WTC11 (cell line): ENCODE results near the gene TIMM17B. TPM values are rescaled to one million over a fixed set of nuclear protein-coding genes. Genes with fewer than 3 reads are reported as not detected.
"Not testable (repeated sequence)": the region's sequence is repeated elsewhere in the genome, so short reads cannot be mapped to it uniquely, and the experiment has no call there.

Experiments used
- ATAC-seq: fragments of 200-7000 bp; cut with Tn5 transposase; 2 replicates; pipeline ENCODE4 v1.10.0; 2021; ENCODE audit warnings: mild to moderate bottlenecking, moderate library complexity
- CTCF ChIA-PET: fragments of 300-600 bp; sonication (Branson Sonifier 250); formaldehyde crosslinking; loops from one replicate; lab custom pipeline; 2021; ENCODE audit warnings: antibody characterized with exemption; lab: Charles Lee
- POLR2A ChIA-PET: fragments of 350-600 bp; sonication (Branson Sonifier 250); formaldehyde crosslinking; loops from one replicate; lab custom pipeline; 2021; ENCODE audit warnings: antibody characterized with exemption; lab: Charles Lee
- DNase-seq: peaks from one replicate; pipeline ENCODE4 v3.0.0; 2021; ENCODE audit warnings: low spot score
- H3K27ac Mint-ChIP-seq: 2 replicates; pipeline ENCODE4 v1.8.0; 2021; ENCODE audit warnings: mixed read lengths
- H3K27me3 Mint-ChIP-seq: 2 replicates; pipeline ENCODE4 v1.8.0; 2021; ENCODE audit warnings: low read depth, mild to moderate bottlenecking, moderate library complexity, mixed read lengths
- H3K36me3 Mint-ChIP-seq: 2 replicates; pipeline ENCODE4 v1.8.0; 2021; ENCODE audit warnings: mixed read lengths
- H3K4me1 Mint-ChIP-seq: 2 replicates; pipeline ENCODE4 v1.8.0; 2022; ENCODE audit warnings: mixed read lengths
- H3K4me3 Mint-ChIP-seq: 2 replicates; pipeline ENCODE4 v1.8.0; 2021; ENCODE audit warnings: mild to moderate bottlenecking, moderate library complexity, mixed read lengths
- H3K9me3 Mint-ChIP-seq: 2 replicates; pipeline ENCODE4 v1.8.0; 2021; ENCODE audit warnings: mixed read lengths
- CTCF ChIP-seq: fragments of 200-600 bp; IDR thresholded peaks from 2 replicates; pipeline ENCODE4 v1.8.0; 2022; ENCODE audit warnings: antibody characterized with exemption
- EMX1 ChIP-seq: fragments of 250-450 bp; sonication (Bioruptor Pico); IDR thresholded peaks from 2 replicates; pipeline ENCODE4 v1.8.0; 2021; ENCODE audit warnings: mild to moderate bottlenecking
- ESRRA ChIP-seq: sonication (generic); formaldehyde crosslinking; IDR thresholded peaks from 2 replicates; pipeline ENCODE4 v1.8.1; 2022; ENCODE audit warnings: mild to moderate bottlenecking, missing genetic modification reagents, borderline replicate concordance
- FOXJ3 ChIP-seq: sonication (generic); formaldehyde crosslinking; IDR thresholded peaks from 2 replicates; pipeline ENCODE4 v1.9.0; 2021; ENCODE audit warnings: missing genetic modification reagents, mild to moderate bottlenecking, borderline replicate concordance
- FOXP1 ChIP-seq: sonication (generic); formaldehyde crosslinking; IDR thresholded peaks from 2 replicates; pipeline ENCODE4 v1.8.0; 2022; ENCODE audit warnings: missing genetic modification reagents, mild to moderate bottlenecking, moderate library complexity, borderline replicate concordance
- FOXP4 ChIP-seq: sonication (generic); formaldehyde crosslinking; IDR thresholded peaks from 2 replicates; pipeline ENCODE4 v1.8.0; 2022; ENCODE audit warnings: mild to moderate bottlenecking, missing genetic modification reagents
- JAZF1 ChIP-seq: fragments of 250-450 bp; sonication (Bioruptor Pico); IDR thresholded peaks from 2 replicates; pipeline ENCODE4 v1.9.0; 2021; ENCODE audit warnings: moderate library complexity, mild to moderate bottlenecking, inconsistent platforms
- JUN ChIP-seq: sonication (generic); formaldehyde crosslinking; IDR thresholded peaks from 2 replicates; pipeline ENCODE4 v1.8.0; 2023; ENCODE audit warnings: mild to moderate bottlenecking, missing genetic modification reagents
- MXD4 ChIP-seq: fragments of 250-450 bp; sonication (Bioruptor Pico); IDR thresholded peaks from 2 replicates; pipeline ENCODE4 v1.8.0; 2021; ENCODE audit warnings: mild to moderate bottlenecking, moderate library complexity, borderline replicate concordance
- MYBL2 ChIP-seq: sonication (generic); formaldehyde crosslinking; IDR thresholded peaks from 2 replicates; pipeline ENCODE4 v1.8.1; 2023; ENCODE audit warnings: mild to moderate bottlenecking, moderate library complexity, missing genetic modification reagents
- NFATC4 ChIP-seq: fragments of 250-450 bp; sonication (Bioruptor Pico); IDR thresholded peaks from 2 replicates; pipeline ENCODE4 v1.9.0; 2021; ENCODE audit warnings: mild to moderate bottlenecking
- RELA ChIP-seq: sonication (generic); formaldehyde crosslinking; IDR thresholded peaks from 2 replicates; pipeline ENCODE4 v1.8.1; 2022; ENCODE audit warnings: missing genetic modification reagents, mild to moderate bottlenecking, borderline replicate concordance
- SP1 ChIP-seq: sonication (generic); formaldehyde crosslinking; conservative IDR thresholded peaks from 2 replicates; pipeline ENCODE4 v1.8.1; 2022; ENCODE audit warnings: missing genetic modification reagents
- TP53 ChIP-seq: sonication (generic); formaldehyde crosslinking; IDR thresholded peaks from 2 replicates; pipeline ENCODE4 v1.8.1; 2023; ENCODE audit warnings: mild to moderate bottlenecking, missing genetic modification reagents
- USF2 ChIP-seq: sonication (generic); formaldehyde crosslinking; IDR thresholded peaks from 2 replicates; pipeline ENCODE4 v1.8.1; 2023; ENCODE audit warnings: mild to moderate bottlenecking, missing genetic modification reagents, moderate library complexity
- ZMAT4 ChIP-seq: fragments of 250-450 bp; sonication (Bioruptor Pico); IDR thresholded peaks from 2 replicates; pipeline ENCODE4 v1.9.0; 2021; ENCODE audit warnings: mild to moderate bottlenecking
- ZNF232 ChIP-seq: sonication (generic); formaldehyde crosslinking; IDR thresholded peaks from 2 replicates; pipeline ENCODE4 v1.8.0; 2022; ENCODE audit warnings: mild to moderate bottlenecking, missing genetic modification reagents
- ZNF263 ChIP-seq: sonication (generic); formaldehyde crosslinking; IDR thresholded peaks from 2 replicates; pipeline ENCODE4 v1.8.1; 2022; ENCODE audit warnings: low read depth, mild to moderate bottlenecking, moderate library complexity, missing genetic modification reagents
- ZNF423 ChIP-seq: fragments of 250-450 bp; sonication (Bioruptor Pico); IDR thresholded peaks from 2 replicates; pipeline ENCODE4 v2.1.2; 2022; ENCODE audit warnings: mild to moderate bottlenecking, moderate library complexity
- ZNF671 ChIP-seq: fragments of 250-450 bp; sonication (Bioruptor Pico); IDR thresholded peaks from 2 replicates; pipeline ENCODE4 v1.8.0; 2021; ENCODE audit warnings: mild to moderate bottlenecking
- total RNA-seq: library from RNA; stranded (reverse); gene quantifications from 3 replicates; pipeline ENCODE4 v1.2.3, GENCODE V29; 2021
- TF ChIP-seq, protein P1 (sequence below): fragments of 250-450 bp; sonication (Bioruptor Pico); IDR thresholded peaks from 2 replicates; pipeline ENCODE4 v1.9.0; 2021; ENCODE audit warnings: moderate library complexity, mild to moderate bottlenecking, inconsistent platforms, borderline replicate concordance
- TF ChIP-seq, protein P2 (sequence below): sonication (generic); formaldehyde crosslinking; IDR thresholded peaks from 2 replicates; pipeline ENCODE4 v1.8.1; 2022; ENCODE audit warnings: mild to moderate bottlenecking, missing genetic modification reagents, moderate library complexity, borderline replicate concordance
- TF ChIP-seq, protein P3 (sequence below): sonication (generic); formaldehyde crosslinking; IDR thresholded peaks from 2 replicates; pipeline ENCODE4 v1.8.0; 2022; ENCODE audit warnings: mild to moderate bottlenecking, missing genetic modification reagents

Gene TIMM17B
- total RNA-seq, 1 experiment from 2014 or later, result 99.6 TPM

DNA sequence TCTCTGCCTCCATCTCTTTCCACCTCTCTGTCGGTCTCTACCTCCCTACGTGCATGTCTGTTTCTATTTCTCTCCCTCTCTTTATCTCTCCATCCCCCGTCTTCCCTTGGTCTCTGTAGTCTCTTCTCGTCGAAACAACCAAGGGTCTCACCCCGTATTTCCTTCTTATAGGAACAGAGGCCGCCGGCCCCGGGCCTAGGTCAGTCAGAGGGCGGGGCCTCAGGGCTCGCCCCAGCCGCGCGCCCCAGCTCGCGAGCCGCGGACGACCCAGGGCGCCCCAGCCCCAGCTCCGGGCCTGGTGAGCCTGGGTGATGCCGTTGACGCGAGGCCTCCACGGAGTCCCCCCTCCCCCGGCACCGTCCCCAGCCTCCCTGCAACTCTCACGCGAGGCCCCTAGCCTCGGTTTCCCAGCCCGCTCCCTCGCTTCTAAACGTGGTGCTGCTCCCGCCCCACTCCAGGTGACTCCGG is 6.6 kb downstream of the TIMM17B start:
- POLR2A ChIA-PET, result interaction anchor here (0.9 kb wide), 1 partner anchor 21 kb away, joined by 3 read pairs; the partner anchor contains the start of gene SLC35A2
- CTCF ChIA-PET, result interaction anchor here (0.5 to 1.5 kb wide), 15 partner anchors 13 to 259 kb away, joined by 3 to 6 read pairs (median 4); partner anchors contain the start of genes KCND1, PCSK1N and SLC35A2
- H3K4me3 Mint-ChIP-seq, result peak overlapping the region; percentile 70
- H3K27me3 Mint-ChIP-seq, result peaks cover 4% of the 10 kb centered on the region; the same call in 1 of the 2 replicates
- ATAC-seq (peak; percentile 60), DNase-seq (peak; percentile 31)
- no peaks in the 10 kb centered on the region for H3K9me3 Mint-ChIP-seq
- 0 out of 2 replicates have a peak overlapping the region, but pooled peaks have one; percentile 43 for H3K27ac Mint-ChIP-seq
- TF ChIP-seq MYBL2 (CRISPR knock-in tag), result no peak
- no peak for TF ChIP-seq EMX1 (CRISPR knock-in tag)
- TF ChIP-seq FOXJ3 (CRISPR knock-in tag), result no peak
- no peak for TF ChIP-seq FOXP1
- peaks cover 8% of the 10 kb centered on the region; the same call in 1 of the 2 replicates for H3K36me3 Mint-ChIP-seq
- H3K4me1 Mint-ChIP-seq, result peaks cover 14% of the 10 kb centered on the region

GRCh38 chrX:48890296-48890925 is 7.2 kb downstream of the TIMM17B start:
- H3K36me3 Mint-ChIP-seq, result peaks cover 7% of the 10 kb centered on the region; the same call in 1 of the 2 replicates
- H3K9me3 Mint-ChIP-seq, result no peaks in the 10 kb centered on the region
- peaks cover 4% of the 10 kb centered on the region; the same call in 1 of the 2 replicates for H3K27me3 Mint-ChIP-seq
- peak overlapping the region; percentile 84; the same call in 1 of the 2 replicates for H3K27ac Mint-ChIP-seq
- peak overlapping the region; percentile 70 for H3K4me3 Mint-ChIP-seq
- peaks cover 14% of the 10 kb centered on the region for H3K4me1 Mint-ChIP-seq
- CTCF ChIA-PET, result interaction anchor here (0.5 to 1.1 kb wide), 3 partner anchors 22 to 259 kb away, joined by 3 to 4 read pairs (median 4); no protein-coding TSS in a partner anchor
- no peak for TF ChIP-seq NFATC4 (CRISPR knock-in tag)
- no peak for TF ChIP-seq JAZF1 (CRISPR knock-in tag)
- TF ChIP-seq, protein P1, sequence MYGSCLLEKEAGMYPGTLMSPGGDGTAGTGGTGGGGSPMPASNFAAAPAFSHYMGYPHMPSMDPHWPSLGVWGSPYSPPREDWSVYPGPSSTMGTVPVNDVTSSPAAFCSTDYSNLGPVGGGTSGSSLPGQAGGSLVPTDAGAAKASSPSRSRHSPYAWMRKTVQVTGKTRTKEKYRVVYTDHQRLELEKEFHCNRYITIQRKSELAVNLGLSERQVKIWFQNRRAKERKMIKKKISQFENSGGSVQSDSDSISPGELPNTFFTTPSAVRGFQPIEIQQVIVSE (CRISPR knock-in tag), result no peak
- TF ChIP-seq, protein P2, sequence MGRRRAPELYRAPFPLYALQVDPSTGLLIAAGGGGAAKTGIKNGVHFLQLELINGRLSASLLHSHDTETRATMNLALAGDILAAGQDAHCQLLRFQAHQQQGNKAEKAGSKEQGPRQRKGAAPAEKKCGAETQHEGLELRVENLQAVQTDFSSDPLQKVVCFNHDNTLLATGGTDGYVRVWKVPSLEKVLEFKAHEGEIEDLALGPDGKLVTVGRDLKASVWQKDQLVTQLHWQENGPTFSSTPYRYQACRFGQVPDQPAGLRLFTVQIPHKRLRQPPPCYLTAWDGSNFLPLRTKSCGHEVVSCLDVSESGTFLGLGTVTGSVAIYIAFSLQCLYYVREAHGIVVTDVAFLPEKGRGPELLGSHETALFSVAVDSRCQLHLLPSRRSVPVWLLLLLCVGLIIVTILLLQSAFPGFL (CRISPR knock-in tag), result no peak
- no peak for TF ChIP-seq TP53
- TF ChIP-seq USF2, result no peak
- no peak for TF ChIP-seq ZNF232 (CRISPR knock-in tag)
- TF ChIP-seq MXD4 (CRISPR knock-in tag), result no peak
- no peak for TF ChIP-seq ZNF423 (CRISPR knock-in tag)
- no peak for TF ChIP-seq ZNF263
- no peak for TF ChIP-seq FOXP4 (CRISPR knock-in tag)
- TF ChIP-seq ZNF671 (CRISPR knock-in tag), result no peak
- no peak for TF ChIP-seq SP1 (CRISPR knock-in tag)
- no peak for TF ChIP-seq RELA (CRISPR knock-in tag)
- no peak for TF ChIP-seq ZMAT4 (CRISPR knock-in tag)
- TF ChIP-seq JUN (CRISPR knock-in tag), result no peak
- TF ChIP-seq, protein P3, sequence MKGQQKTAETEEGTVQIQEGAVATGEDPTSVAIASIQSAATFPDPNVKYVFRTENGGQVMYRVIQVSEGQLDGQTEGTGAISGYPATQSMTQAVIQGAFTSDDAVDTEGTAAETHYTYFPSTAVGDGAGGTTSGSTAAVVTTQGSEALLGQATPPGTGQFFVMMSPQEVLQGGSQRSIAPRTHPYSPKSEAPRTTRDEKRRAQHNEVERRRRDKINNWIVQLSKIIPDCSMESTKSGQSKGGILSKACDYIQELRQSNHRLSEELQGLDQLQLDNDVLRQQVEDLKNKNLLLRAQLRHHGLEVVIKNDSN (CRISPR knock-in tag), result no peak
- no peak for TF ChIP-seq ESRRA (CRISPR knock-in tag)
- TF ChIP-seq CTCF, result no peak
- POLR2A ChIA-PET, result interaction anchor here (0.9 kb wide), 1 partner anchor 21 kb away, joined by 3 read pairs; the partner anchor contains the start of gene SLC35A2
- peak; percentile 4; the same call in 1 of the 2 replicates for ATAC-seq
- DNase-seq, result no peak

GRCh38 chrX:48886586-48886985 is 11.0 kb downstream of the TIMM17B start:
- peaks cover 11% of the 10 kb centered on the region for H3K4me1 Mint-ChIP-seq
- H3K9me3 Mint-ChIP-seq, H3K27ac Mint-ChIP-seq, CTCF ChIA-PET, ATAC-seq, H3K27me3 Mint-ChIP-seq, DNase-seq, H3K4me3 Mint-ChIP-seq, H3K36me3 Mint-ChIP-seq, POLR2A ChIA-PET: not testable (repeated sequence)
